ENCODE results near the gene NRXN3. TPM values are rescaled to one million over a fixed set of nuclear protein-coding genes. Genes with fewer than 3 reads are reported as not detected.

NRXN3 gene
- polyA plus RNA-seq, 1 of the 3 experiments (the other 2 are of a cell fraction) = 1.6 TPM

GRCh38 chr14:79871136-79871535, 1701.0 kb downstream of the NRXN3 start:
- H3K4me3 ChIP-seq (ENCODE audit: low read depth in 2 of 2, low read length in 1 of 2) = no peak overlapping the region
- no peak overlapping the region for H3K27ac ChIP-seq (ENCODE audit: low read depth in 2 of 2, low read length in 1 of 2)
- DNase-seq = no peak
- H3K79me2 ChIP-seq (ENCODE audit: insufficient read depth) = no peaks in the 10 kb centered on the region
- H3K9me3 ChIP-seq = no peaks in the 10 kb centered on the region
- no peak overlapping the region for H2AFZ ChIP-seq (ENCODE audit: low read depth)
- TF ChIP-seq FOXJ3 (CRISPR knock-in tag; IDR thresholded peaks at IDR 0.05) (no peak), EZH2phosphoT487 (IDR thresholded peaks at IDR 0.05; ENCODE audit: borderline replicate concordance, low read depth) (no peak)
- H3K4me2 ChIP-seq = no peak overlapping the region
- POLR2A ChIA-PET = no interaction called here
- no peaks in the 10 kb centered on the region for H3K4me1 ChIP-seq (ENCODE audit: control insufficient read depth in 1 of 2, insufficient read depth in 2 of 2, low read depth in 1 of 2, low read length in 1 of 2)
- H4K20me1 ChIP-seq (ENCODE audit: insufficient read depth) = no peaks in the 10 kb centered on the region
- no peaks in the 10 kb centered on the region for H3K9me2 ChIP-seq
- H3K9ac ChIP-seq = no peak overlapping the region
- CTCF ChIA-PET = no interaction called here
- 24% methylated on average over 1 of the region's 1 CpG for WGBS (ENCODE audit: low lambda C conversion rate)
- no peaks in the 10 kb centered on the region for H3K36me3 ChIP-seq (replicated peaks in 1 of 2; ENCODE audit: control insufficient read depth in 1 of 2, insufficient read depth in 2 of 2, low read length in 1 of 2)
- no peaks in the 10 kb centered on the region for H3F3A ChIP-seq (replicated peaks; ENCODE audit: insufficient read depth)
- H3K27me3 ChIP-seq (ENCODE audit: insufficient read depth) = no peaks in the 10 kb centered on the region; the same call in 1 of the 2 replicates

GRCh38 chr14:79878229-79878628, 1708.1 kb downstream of the NRXN3 start:
- no peaks in the 10 kb centered on the region for H3K9me2 ChIP-seq
- no peak overlapping the region for H2AFZ ChIP-seq (ENCODE audit: low read depth)
- H3K4me1 ChIP-seq (ENCODE audit: control insufficient read depth in 1 of 2, insufficient read depth in 2 of 2, low read depth in 1 of 2, low read length in 1 of 2) = no peaks in the 10 kb centered on the region; a peak in 1 of 4 replicates
- no peaks in the 10 kb centered on the region for H3F3A ChIP-seq (replicated peaks; ENCODE audit: insufficient read depth)
- DNase-seq = no peak
- H3K9ac ChIP-seq = no peak overlapping the region
- H4K20me1 ChIP-seq (ENCODE audit: insufficient read depth) = no peaks in the 10 kb centered on the region
- no peaks in the 10 kb centered on the region for H3K79me2 ChIP-seq (ENCODE audit: insufficient read depth)
- 0 out of 2 replicates have a peak, but pooled peaks cover 3% of the 10 kb centered on the region for H3K9me3 ChIP-seq
- H3K4me2 ChIP-seq = no peak overlapping the region
- POLR2A ChIA-PET = no interaction called here
- H3K4me3 ChIP-seq (ENCODE audit: low read depth in 2 of 2, low read length in 1 of 2) = no peak overlapping the region
- no peak overlapping the region for H3K27ac ChIP-seq (ENCODE audit: low read depth in 2 of 2, low read length in 1 of 2)
- TF ChIP-seq NRF1 (IDR thresholded peaks at IDR 0.05; ENCODE audit: low read depth, low read length) = no peak
- TF ChIP-seq TEAD4 (IDR thresholded peaks at IDR 0.05; ENCODE audit: borderline replicate concordance, insufficient read depth) = no peak
- no peak for TF ChIP-seq SIN3A (IDR thresholded peaks at IDR 0.05; ENCODE audit: borderline replicate concordance, low read depth, low read length)
- H3K27me3 ChIP-seq (ENCODE audit: insufficient read depth) = no peaks in the 10 kb centered on the region
- CTCF ChIA-PET = no interaction called here
- no peaks in the 10 kb centered on the region for H3K36me3 ChIP-seq (replicated peaks in 1 of 2; ENCODE audit: control insufficient read depth in 1 of 2, insufficient read depth in 2 of 2, low read length in 1 of 2)

GRCh38 chr14:79878785-79879184, 1708.6 kb downstream of the NRXN3 start:
- Histone ChIP-seq H3K27me3 (ENCODE audit: insufficient read depth) (no peaks in the 10 kb centered on the region), H3K9me3 (0 out of 2 replicates have a peak, but pooled peaks cover 3% of the 10 kb centered on the region), H3K36me3 (replicated peaks in 1 of 2; ENCODE audit: control insufficient read depth in 1 of 2, insufficient read depth in 2 of 2, low read length in 1 of 2) (no peaks in the 10 kb centered on the region), H3K27ac (ENCODE audit: low read depth in 2 of 2, low read length in 1 of 2) (no peak overlapping the region), H3K4me3 (ENCODE audit: low read depth in 2 of 2, low read length in 1 of 2) (no peak overlapping the region), H3K9ac (no peak overlapping the region), H4K20me1 (ENCODE audit: insufficient read depth) (no peaks in the 10 kb centered on the region), H3K4me1 (ENCODE audit: control insufficient read depth in 1 of 2, insufficient read depth in 2 of 2, low read depth in 1 of 2, low read length in 1 of 2) (no peaks in the 10 kb centered on the region; a peak in 1 of 4 replicates), H3K79me2 (ENCODE audit: insufficient read depth) (no peaks in the 10 kb centered on the region), H3K4me2 (no peak overlapping the region), H3F3A (replicated peaks; ENCODE audit: insufficient read depth) (no peaks in the 10 kb centered on the region), H3K9me2 (no peaks in the 10 kb centered on the region), H2AFZ (ENCODE audit: low read depth) (no peak overlapping the region)
- TF ChIP-seq EP300 (IDR thresholded peaks at IDR 0.05; ENCODE audit: borderline replicate concordance in 1 of 2, low read depth in 1 of 2, low read length in 1 of 2) (no peak), CHD2 (IDR thresholded peaks at IDR 0.05; ENCODE audit: low read length, partially characterized antibody) (no peak), PBX3 (IDR thresholded peaks at IDR 0.05) (no peak), USF1 (IDR thresholded peaks at IDR 0.05; ENCODE audit: borderline replicate concordance, low read depth) (no peak), ZBTB33 (IDR thresholded peaks at IDR 0.05; ENCODE audit: borderline replicate concordance, low read depth) (no peak), FOSL2 (IDR thresholded peaks at IDR 0.05; ENCODE audit: borderline replicate concordance, low read depth) (no peak), YY1 (IDR thresholded peaks at IDR 0.05; ENCODE audit: low read depth) (no peak), MAX (IDR thresholded peaks at IDR 0.05; ENCODE audit: low read depth) (no peak), RXRA (IDR thresholded peaks at IDR 0.05; ENCODE audit: borderline replicate concordance, low read depth) (no peak), EZH2phosphoT487 (IDR thresholded peaks at IDR 0.05; ENCODE audit: borderline replicate concordance, low read depth) (no peak), POLR2AphosphoS5 (IDR thresholded peaks at IDR 0.05; ENCODE audit: low read depth, low read length) (no peak), SMC3 (IDR thresholded peaks at IDR 0.05; ENCODE audit: low read depth, low read length) (no peak)
- WGBS (ENCODE audit: low lambda C conversion rate) = 18% methylated on average over 2 of the region's 2 CpGs
- CTCF ChIA-PET = interaction anchor here (1.0 kb wide), 1 partner anchor 19 kb away, joined by 3 read pairs; no protein-coding TSS in a partner anchor
- POLR2A ChIA-PET = no interaction called here
- DNase-seq = no peak

Measured in SK-N-SH (cell line).